Fibroblast of lung (primary cell): ENCODE results near the gene AVPI1.

Experiments
- CTCF ChIP-seq, 2 donors: IDR thresholded peaks in 1 of 2; conservative IDR thresholded peaks in 1 of 2; 1 replicate in 1 of 2; 2 replicates in 1 of 2; pipeline ENCODE4 v1.5.1; 2011 to 2012; ENCODE audit warnings: low read length in 2 of 2, control low read depth in 1 of 2, inconsistent platforms in 1 of 2, low read depth in 1 of 2, mild to moderate bottlenecking in 1 of 2
- EZH2 ChIP-seq: IDR thresholded peaks from 2 replicates; pipeline ENCODE4 v1.5.1; 2012; ENCODE audit warnings: low read length, control low read depth, mild to moderate bottlenecking; ENCODE audit errors: missing control alignments

DNA sequence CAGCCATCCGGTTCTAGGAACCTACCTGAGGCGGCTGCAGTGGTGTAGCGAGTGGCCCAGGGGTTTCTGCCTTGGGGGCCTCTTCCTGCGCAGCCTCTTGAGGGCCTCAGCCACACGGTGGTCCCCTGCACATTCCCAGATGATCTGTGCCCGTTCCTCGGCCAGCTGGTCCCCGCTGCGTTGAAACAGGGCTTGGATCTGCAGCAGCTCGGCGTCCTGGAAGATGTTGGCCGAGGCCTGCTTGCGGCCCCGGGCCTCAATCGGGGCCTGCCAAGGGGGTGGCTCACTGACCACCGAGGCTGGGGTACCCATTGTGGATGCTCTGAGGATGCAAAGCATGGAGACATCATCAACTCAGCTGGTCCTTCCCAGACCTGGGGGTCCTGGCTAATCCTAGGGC, 7.4 kb downstream of the AVPI1 start:
- TF ChIP-seq CTCF (conservative IDR thresholded peaks at IDR 0.05 in 1 of 2, IDR thresholded peaks at IDR 0.05 in 1 of 2; ENCODE audit: low read depth in 1 of 2, low read length in 2 of 2): no peak
- no peak for TF ChIP-seq EZH2
